ENCODE results near the gene EXD1.

EXD1 gene

GRCh38 chr15:41231422-41232226, 1.1 kb upstream of the EXD1 start:
- no peak for DNase-seq (ENCODE audit: low spot score)

GRCh38 chr15:41230345-41230649, 260 bp downstream of the EXD1 start:
- no peak for DNase-seq (ENCODE audit: low spot score)

GRCh38 chr15:41219381-41219780, 11.2 kb downstream of the EXD1 start:
- DNase-seq (ENCODE audit: low spot score): no peak

GRCh38 chr15:41218851-41219250, 11.7 kb downstream of the EXD1 start:
- no peak for DNase-seq (ENCODE audit: low spot score)

- DNase-seq (ENCODE audit: low spot score): no peak
Measured at GRCh38 chr15:41215708-41216107, 14.8 kb downstream of the EXD1 start.

- DNase-seq (ENCODE audit: low spot score): no peak
Measured at GRCh38 chr15:41207687-41208448, 22.7 kb downstream of the EXD1 start.

- DNase-seq (ENCODE audit: low spot score): no peak
Measured at GRCh38 chr15:41205315-41205714, 25.2 kb downstream of the EXD1 start.

GRCh38 chr15:41203395-41203794, 27.2 kb downstream of the EXD1 start:
- no peak for DNase-seq (ENCODE audit: low spot score)

- no peak for DNase-seq (ENCODE audit: low spot score)
Measured at GRCh38 chr15:41199470-41199869, 31.1 kb downstream of the EXD1 start.

GRCh38 chr15:41194444-41194843, 36.1 kb downstream of the EXD1 start:
- DNase-seq (ENCODE audit: low spot score): no peak

GRCh38 chr15:41183581-41183980, 47.0 kb downstream of the EXD1 start:
- no peak for DNase-seq (ENCODE audit: low spot score)

GRCh38 chr15:41182266-41182665, 48.3 kb downstream of the EXD1 start:
- DNase-seq (ENCODE audit: low spot score): no peak

- peak; percentile 43 for DNase-seq (ENCODE audit: low spot score)
Measured at GRCh38 chr15:41180206-41180789, 50.3 kb downstream of the EXD1 start.

- no peak for DNase-seq (ENCODE audit: low spot score)
Measured at GRCh38 chr15:41169781-41170180, 60.8 kb downstream of the EXD1 start.

- DNase-seq (ENCODE audit: low spot score): no peak
Measured at GRCh38 chr15:41169086-41169485, 61.5 kb downstream of the EXD1 start.

- DNase-seq (ENCODE audit: low spot score): no peak
Measured at GRCh38 chr15:41161736-41162135, 68.8 kb downstream of the EXD1 start.

GRCh38 chr15:41161336-41161735, 69.2 kb downstream of the EXD1 start:
- no peak for DNase-seq (ENCODE audit: low spot score)

GRCh38 chr15:41160639-41161315, 69.8 kb downstream of the EXD1 start:
- DNase-seq (ENCODE audit: low spot score): no peak

GRCh38 chr15:41154412-41154811, 76.1 kb downstream of the EXD1 start:
- DNase-seq (ENCODE audit: low spot score): no peak

GRCh38 chr15:41153733-41154132, 76.8 kb downstream of the EXD1 start:
- DNase-seq (ENCODE audit: low spot score): no peak

- no peak for DNase-seq (ENCODE audit: low spot score)
Measured at GRCh38 chr15:41151451-41152005, 79.0 kb downstream of the EXD1 start.

GRCh38 chr15:41150279-41150678, 80.3 kb downstream of the EXD1 start:
- no peak for DNase-seq (ENCODE audit: low spot score)

Data from D341Med (cell line).